A549 (cell line): ENCODE data around the gene MBP. TPM values are rescaled to one million over a fixed set of nuclear protein-coding genes. Genes with fewer than 3 reads are reported as not detected.
A peak's percentile ranks its signal among the peaks of the same experiment; 100 is the strongest.

Experiments
- ATAC-seq, 2 experiments: fragments of 200-7000 bp in 1 of 2; fragments of >200 bp in 1 of 2; cut with Nextera tagmentation in 1 of 2; cut with Tn5 transposase in 1 of 2; 3 replicates each; pipeline versions ENCODE4 v1.8.0 to v1.9.1; 2018 to 2020; ENCODE audit warnings: mild to moderate bottlenecking in 1 of 2, moderate library complexity in 1 of 2
- CTCF ChIA-PET: fragments of 300-600 bp; sonication (Branson Sonifier 250); formaldehyde crosslinking; extraction: SDS; loops from one replicate; lab custom pipeline; 2021; ENCODE audit warnings: antibody characterized with exemption, inconsistent platforms; lab: Yijun Ruan, JAX
- POLR2A ChIA-PET: fragments of 350-600 bp; formaldehyde crosslinking; extraction: SDS; loops from one replicate; lab custom pipeline; 2021; ENCODE audit warnings: antibody characterized with exemption, inconsistent platforms; lab: Yijun Ruan, JAX
- DNase-seq, 2 experiments: peaks; one replicate each; pipeline versions ENCODE4 v3.0.0 to v3.0.0-alpha.2; 2011 to 2016; ENCODE audit warnings: low read depth in 1 of 2, low spot score in 1 of 2
- FAIRE-seq: peaks from 2 replicates; lab custom pipeline; 2011; peaks lifted over from hg19 to GRCh38; lab: Jason Lieb, UNC
- H3K27ac ChIP-seq, 2 experiments: fragments of >200 bp; sonication (Bioruptor Twin); formaldehyde crosslinking; 3 replicates each; pipeline ENCODE4 v1.5.1; 2016 to 2017
- H3K4me1 ChIP-seq: fragments of >200 bp; sonication (Bioruptor Twin); formaldehyde crosslinking; 3 replicates; pipeline ENCODE4 v1.6.1; 2016
- H3K4me2 ChIP-seq: fragments of >200 bp; sonication (Bioruptor Twin); formaldehyde crosslinking; 3 replicates; pipeline ENCODE4 v1.6.1; 2016
- H3K4me3 ChIP-seq: fragments of >200 bp; sonication (Bioruptor Twin); formaldehyde crosslinking; 3 replicates; pipeline ENCODE4 v1.5.1; 2016
- H3K9me3 ChIP-seq: fragments of >200 bp; sonication (Bioruptor Twin); formaldehyde crosslinking; 3 replicates; pipeline ENCODE4 v1.6.1; 2016
- HOXA7 ChIP-seq: fragments of 250-450 bp; sonication (Bioruptor Pico); IDR thresholded peaks from 2 replicates; pipeline ENCODE4 v1.5.0; 2020; ENCODE audit warnings: mild to moderate bottlenecking, moderate library complexity
- MAFK ChIP-seq: fragments of 450-650 bp; IDR thresholded peaks from 2 replicates; pipeline ENCODE4 v1.6.1; 2014; ENCODE audit not compliant: partially characterized antibody
- MAX ChIP-seq: IDR thresholded peaks from 2 replicates; pipeline ENCODE4 v1.6.1; 2012
- MAZ ChIP-seq: fragments of 150-350 bp; IDR thresholded peaks from 2 replicates; pipeline ENCODE4 v1.6.1; 2014; ENCODE audit warnings: antibody characterized with exemption, low read depth, low read length, borderline replicate concordance
- NR3C1 ChIP-seq: fragments of >200 bp; sonication (Bioruptor Twin); formaldehyde crosslinking; IDR thresholded peaks from 3 replicates; pipeline ENCODE4 v1.6.1; 2017
- RCOR1 ChIP-seq: fragments of 150-350 bp; IDR thresholded peaks from 2 replicates; pipeline ENCODE4 v1.6.1; 2014; ENCODE audit warnings: antibody characterized with exemption, low read length, low read depth
- REST ChIP-seq: fragments of 200-600 bp; sonication (generic); IDR thresholded peaks from 2 replicates; pipeline ENCODE4 v1.6.1; 2016; ENCODE audit warnings: antibody characterized with exemption, mild to moderate bottlenecking, moderate library complexity
- RNF2 ChIP-seq: fragments of 200-600 bp; sonication (generic); IDR thresholded peaks from 2 replicates; pipeline ENCODE4 v1.6.1; 2016; ENCODE audit warnings: low read depth, mild to moderate bottlenecking, antibody characterized with exemption, moderate library complexity, borderline replicate concordance
- TFCP2L1 ChIP-seq: fragments of 250-450 bp; sonication (Bioruptor Pico); IDR thresholded peaks from 2 replicates; pipeline ENCODE4 v1.5.0; 2021; ENCODE audit warnings: mild to moderate bottlenecking
- USF2 ChIP-seq: fragments of 450-650 bp; IDR thresholded peaks from 2 replicates; pipeline ENCODE4 v1.6.1; 2014; ENCODE audit warnings: antibody characterized with exemption
- ZSCAN20 ChIP-seq: fragments of 250-450 bp; sonication (Bioruptor Pico); IDR thresholded peaks from 2 replicates; pipeline ENCODE4 v1.8.0; 2022; ENCODE audit warnings: mild to moderate bottlenecking, moderate library complexity
- WGBS: methylation state at CpG from one replicate; pipeline ENCODE4 v1.1.6; 2017; ENCODE audit errors: missing lambda C conversion rate; 5-methylcytosine and 5-hydroxymethylcytosine counted together
- polyA plus RNA-seq, 4 experiments: library from polyadenylated mRNA; depleted of rRNA in 3 of 4; stranded (reverse); fragments of >200 nt; fragmentation: RNase III in 1 of 4; extraction: RNeasy Plus Mini Kit Qiagen cat#74134 plus additional on column Dnase treatment in 1 of 4; gene quantifications; 2 replicates in 3 of 4; 3 replicates in 1 of 4; pipeline ENCODE4 v1.2.3, GENCODE V29; 2011 to 2017
- TF ChIP-seq, protein P1 (sequence below): fragments of 150-350 bp; IDR thresholded peaks from 2 replicates; pipeline ENCODE4 v1.6.1; 2014; ENCODE audit warnings: low read depth, mild to moderate bottlenecking, low read length
- TF ChIP-seq, protein P2 (sequence below): fragments of >200 bp; sonication (Bioruptor Twin); formaldehyde crosslinking; IDR thresholded peaks from 3 replicates; pipeline ENCODE4 v1.6.1; 2016
- TF ChIP-seq, protein P3 (sequence below): IDR thresholded peaks from 2 replicates; pipeline ENCODE4 v1.6.1; 2012
- TF ChIP-seq, protein P4 (sequence below): fragments of >200 bp; sonication (Bioruptor Twin); formaldehyde crosslinking; IDR thresholded peaks from 2 replicates; pipeline ENCODE4 v1.6.1; 2016

MBP gene
- polyA plus RNA-seq, 2 of the 4 experiments (the other 2 are of a cell fraction) = 8.6 to 33.1 TPM

DNA sequence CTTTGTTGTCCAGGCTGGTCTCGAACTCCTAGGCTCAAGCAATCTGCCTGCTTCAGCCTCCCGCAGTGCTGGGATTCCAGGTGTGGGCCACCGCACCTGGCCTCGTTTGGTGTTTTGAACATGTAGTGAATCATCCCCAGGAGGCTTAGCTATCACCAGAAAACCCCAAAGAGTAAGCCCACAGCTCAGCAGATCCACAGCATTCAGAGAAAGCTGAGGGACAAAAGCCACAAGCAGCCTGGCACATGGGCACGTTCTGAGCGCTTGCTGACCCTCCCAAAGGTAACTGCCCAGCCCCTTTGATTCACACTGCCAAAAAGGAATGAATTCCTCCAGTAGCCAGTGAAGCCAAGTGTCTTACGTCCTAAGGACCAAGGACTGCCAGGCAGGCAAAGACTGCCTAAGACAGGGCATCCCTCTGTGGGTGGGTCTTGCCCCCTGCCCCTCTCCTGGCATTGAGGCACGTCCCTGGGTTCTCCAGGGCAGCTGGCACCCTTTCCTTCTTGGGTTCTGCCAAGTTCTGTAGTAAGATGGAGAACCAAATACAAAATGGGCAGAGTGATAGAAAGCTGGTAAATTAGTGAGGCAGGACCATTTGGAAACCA, 31.7 kb downstream of the MBP start (continued):
- no peak for TF ChIP-seq MAZ

GRCh38 chr18:77099485-77100370, 32.9 kb downstream of the MBP start:
- Histone ChIP-seq H3K27ac (peak overlapping the region; percentile 96 to 97), H3K4me2 (no peak overlapping the region; the same call in 2 of the 3 replicates), H3K4me1 (peaks cover 57% of the 10 kb centered on the region), H3K4me3 (no peak overlapping the region), H3K9me3 (no peaks in the 10 kb centered on the region)
- no peak for ATAC-seq
- no peak for DNase-seq
- no peak for FAIRE-seq
- 90% methylated on average over 13 of the region's 21 CpGs for WGBS
- CTCF ChIA-PET = no interaction called here
- TF ChIP-seq MAFK (peak; percentile 11), RCOR1 (no peak)
- POLR2A ChIA-PET = no interaction called here

GRCh38 chr18:77098538-77099174, 33.9 kb downstream of the MBP start:
- Histone ChIP-seq H3K27ac (peak overlapping the region in 1 of 2 experiments; percentile 96; a peak in 3 of 6 replicates), H3K4me1 (peaks cover 49% of the 10 kb centered on the region), H3K9me3 (no peaks in the 10 kb centered on the region), H3K4me3 (no peak overlapping the region), H3K4me2 (no peak overlapping the region)
- 85% methylated on average over 17 of the region's 17 CpGs for WGBS
- TF ChIP-seq REST (no peak), MAX (no peak), NR3C1 (no peak), MAZ (no peak), RNF2 (no peak), HOXA7 (CRISPR knock-in tag) (no peak), USF2 (no peak), ZSCAN20 (no peak), TFCP2L1 (CRISPR knock-in tag) (no peak)
- TF ChIP-seq, protein P1, sequence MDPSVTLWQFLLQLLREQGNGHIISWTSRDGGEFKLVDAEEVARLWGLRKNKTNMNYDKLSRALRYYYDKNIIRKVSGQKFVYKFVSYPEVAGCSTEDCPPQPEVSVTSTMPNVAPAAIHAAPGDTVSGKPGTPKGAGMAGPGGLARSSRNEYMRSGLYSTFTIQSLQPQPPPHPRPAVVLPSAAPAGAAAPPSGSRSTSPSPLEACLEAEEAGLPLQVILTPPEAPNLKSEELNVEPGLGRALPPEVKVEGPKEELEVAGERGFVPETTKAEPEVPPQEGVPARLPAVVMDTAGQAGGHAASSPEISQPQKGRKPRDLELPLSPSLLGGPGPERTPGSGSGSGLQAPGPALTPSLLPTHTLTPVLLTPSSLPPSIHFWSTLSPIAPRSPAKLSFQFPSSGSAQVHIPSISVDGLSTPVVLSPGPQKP = no peak
- TF ChIP-seq, protein P2, sequence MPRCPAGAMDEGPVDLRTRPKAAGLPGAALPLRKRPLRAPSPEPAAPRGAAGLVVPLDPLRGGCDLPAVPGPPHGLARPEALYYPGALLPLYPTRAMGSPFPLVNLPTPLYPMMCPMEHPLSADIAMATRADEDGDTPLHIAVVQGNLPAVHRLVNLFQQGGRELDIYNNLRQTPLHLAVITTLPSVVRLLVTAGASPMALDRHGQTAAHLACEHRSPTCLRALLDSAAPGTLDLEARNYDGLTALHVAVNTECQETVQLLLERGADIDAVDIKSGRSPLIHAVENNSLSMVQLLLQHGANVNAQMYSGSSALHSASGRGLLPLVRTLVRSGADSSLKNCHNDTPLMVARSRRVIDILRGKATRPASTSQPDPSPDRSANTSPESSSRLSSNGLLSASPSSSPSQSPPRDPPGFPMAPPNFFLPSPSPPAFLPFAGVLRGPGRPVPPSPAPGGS = no peak
- TF ChIP-seq, protein P3, sequence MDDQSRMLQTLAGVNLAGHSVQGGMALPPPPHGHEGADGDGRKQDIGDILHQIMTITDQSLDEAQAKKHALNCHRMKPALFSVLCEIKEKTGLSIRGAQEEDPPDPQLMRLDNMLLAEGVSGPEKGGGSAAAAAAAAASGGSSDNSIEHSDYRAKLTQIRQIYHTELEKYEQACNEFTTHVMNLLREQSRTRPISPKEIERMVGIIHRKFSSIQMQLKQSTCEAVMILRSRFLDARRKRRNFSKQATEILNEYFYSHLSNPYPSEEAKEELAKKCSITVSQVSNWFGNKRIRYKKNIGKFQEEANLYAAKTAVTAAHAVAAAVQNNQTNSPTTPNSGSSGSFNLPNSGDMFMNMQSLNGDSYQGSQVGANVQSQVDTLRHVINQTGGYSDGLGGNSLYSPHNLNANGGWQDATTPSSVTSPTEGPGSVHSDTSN = no peak
- TF ChIP-seq, protein P4, sequence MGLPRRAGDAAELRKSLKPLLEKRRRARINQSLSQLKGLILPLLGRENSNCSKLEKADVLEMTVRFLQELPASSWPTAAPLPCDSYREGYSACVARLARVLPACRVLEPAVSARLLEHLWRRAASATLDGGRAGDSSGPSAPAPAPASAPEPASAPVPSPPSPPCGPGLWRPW = no peak
- ChIA-PET CTCF (no interaction called here), POLR2A (no interaction called here)
- ATAC-seq (no peak), FAIRE-seq (no peak), DNase-seq (no peak)
